Measurements from ENCODE around the gene GALNT4.

Gene GALNT4

DNA sequence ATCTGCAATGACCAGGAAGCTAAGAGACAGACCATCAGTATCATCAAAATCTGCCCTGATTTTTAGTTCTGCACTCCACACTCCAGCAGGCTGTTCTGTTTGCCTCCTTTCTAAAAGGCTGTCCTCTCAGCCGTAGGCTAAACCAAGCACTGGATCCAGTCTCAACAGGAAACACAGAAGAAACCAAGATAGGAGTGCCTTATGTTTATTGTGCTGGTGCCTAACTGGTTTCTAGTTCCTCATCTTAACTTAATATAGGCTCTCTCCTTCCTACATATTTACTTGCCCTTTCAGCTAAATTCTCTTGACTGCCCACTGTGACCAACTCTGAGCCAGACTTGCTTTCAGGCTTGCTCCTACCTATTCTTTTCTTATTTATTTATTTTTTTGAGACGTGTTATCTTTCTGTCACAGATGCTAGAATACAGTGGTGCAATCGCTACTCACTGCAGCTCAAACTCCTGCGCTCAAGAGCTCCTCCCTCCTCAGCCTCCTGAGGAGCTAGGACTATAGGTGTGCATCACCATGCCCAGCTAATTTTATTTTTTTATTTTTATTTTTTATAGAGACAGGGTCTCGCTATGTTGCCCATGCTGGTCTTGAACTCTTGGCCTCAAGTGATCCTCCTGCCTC, 30.8 kb downstream of the GALNT4 start:
- DNase-seq (ENCODE audit: low spot score): no peak

DNA sequence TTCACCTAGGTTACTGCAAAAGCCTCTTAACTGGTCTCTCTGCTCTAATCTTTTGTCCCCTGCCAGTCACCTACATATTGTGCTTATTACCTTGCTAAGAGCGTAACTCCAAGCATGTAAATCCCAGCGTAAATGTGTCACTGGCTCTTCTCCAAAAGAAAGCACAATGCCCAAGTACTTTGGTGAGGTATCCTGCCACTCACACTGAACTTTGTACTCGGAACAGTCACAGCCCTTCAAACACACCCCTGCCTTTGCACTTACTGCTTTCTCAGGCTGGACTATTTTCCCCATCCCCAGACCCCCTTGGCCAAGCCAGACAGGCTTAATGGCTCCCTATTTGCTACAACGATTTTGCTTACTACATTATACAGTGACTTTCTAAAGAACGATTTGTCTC, 31.7 kb downstream of the GALNT4 start:
- DNase-seq (ENCODE audit: low spot score): peak; percentile 32

DNA sequence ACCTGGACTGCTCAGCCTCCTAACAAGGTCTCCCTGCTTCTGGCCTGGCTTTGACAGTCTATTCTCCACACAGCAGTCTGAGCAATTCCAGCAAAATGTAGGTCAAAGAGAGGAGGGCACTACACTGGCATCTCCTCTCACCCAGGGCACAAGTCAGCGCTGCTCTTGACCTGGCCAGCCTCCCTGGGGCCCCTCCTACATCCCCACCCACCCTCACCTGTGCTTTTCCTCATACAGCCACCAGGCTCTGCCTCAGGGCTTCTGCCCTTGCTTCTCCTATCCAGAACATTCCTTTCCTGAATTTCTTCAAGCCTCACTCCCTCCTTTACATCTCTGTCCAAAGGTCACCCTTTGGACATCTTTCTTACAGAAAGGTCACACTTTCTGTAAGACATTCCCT, 33.7 kb downstream of the GALNT4 start:
- no peak for DNase-seq (ENCODE audit: low spot score)

DNA sequence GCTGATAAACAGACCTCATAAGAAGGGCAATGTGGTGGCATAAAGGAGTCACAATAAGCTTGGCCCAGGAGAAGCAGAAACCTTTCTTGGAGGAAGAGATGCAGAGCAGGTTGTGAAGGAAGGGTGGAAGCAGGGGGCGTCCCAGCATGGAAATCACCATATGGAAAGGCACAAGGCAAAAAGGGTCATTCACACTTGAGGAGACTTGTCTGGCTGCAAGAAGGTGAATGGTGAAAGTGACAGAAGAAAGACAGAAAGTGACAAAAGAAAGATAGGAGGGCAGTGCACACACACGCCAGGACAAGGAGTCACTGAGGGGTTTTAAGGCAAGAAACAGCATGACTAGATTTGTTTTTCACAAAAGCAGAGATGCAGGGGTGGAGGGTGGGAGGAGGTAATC, 38.3 kb downstream of the GALNT4 start:
- DNase-seq (ENCODE audit: low spot score): no peak

DNA sequence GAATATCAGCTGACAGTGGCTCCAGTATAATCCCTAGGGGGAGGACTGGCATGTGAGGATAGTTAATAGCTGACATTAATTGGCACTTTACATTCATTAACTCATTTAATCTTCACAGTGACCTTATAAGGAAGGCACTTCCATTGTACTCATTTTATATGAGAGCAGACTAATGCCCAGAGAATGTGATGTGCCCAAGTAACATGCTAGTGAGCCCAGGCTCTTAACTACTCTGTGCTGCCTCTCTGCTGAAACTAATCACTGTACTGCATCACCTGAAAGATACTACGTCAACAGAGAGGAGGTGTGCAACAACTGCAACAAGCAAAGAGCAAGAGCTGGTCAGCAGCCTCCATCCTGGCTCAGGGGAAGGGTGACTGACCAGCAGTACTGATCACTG, 40.1 kb downstream of the GALNT4 start:
- DNase-seq (ENCODE audit: low spot score): no peak

DNA sequence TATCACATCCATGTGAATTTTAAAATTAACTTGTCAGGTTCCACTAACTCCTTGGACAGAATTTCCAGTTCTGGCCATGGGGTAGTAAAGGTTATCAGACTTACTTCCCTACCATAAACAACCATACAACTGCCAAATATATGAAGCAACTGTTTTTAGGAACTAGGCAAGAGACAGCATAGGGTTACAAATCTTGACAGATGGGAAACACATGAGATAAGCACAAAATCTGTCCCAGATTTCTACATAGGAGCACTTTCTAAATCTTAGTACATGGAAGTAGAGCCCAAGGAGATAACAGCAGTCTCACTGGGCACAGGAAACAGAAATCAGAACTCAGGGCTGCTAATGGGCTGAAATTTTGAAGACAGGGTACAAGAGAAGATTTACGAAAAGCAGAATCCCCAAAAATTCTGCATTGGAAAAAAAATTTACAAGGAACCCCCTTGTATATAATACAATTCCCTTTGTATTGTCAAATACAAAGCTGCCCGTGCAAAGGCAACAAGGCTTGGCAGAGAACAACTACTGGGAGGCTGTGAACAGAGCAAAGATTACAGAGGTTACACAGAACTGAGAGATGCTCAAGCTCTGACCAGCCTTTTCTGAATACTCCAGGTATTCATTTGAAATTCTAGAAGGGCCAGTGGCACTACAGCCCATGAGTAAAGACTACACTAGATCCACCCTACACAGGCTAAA, 43.2 kb downstream of the GALNT4 start:
- DNase-seq (ENCODE audit: low spot score): no peak

DNA sequence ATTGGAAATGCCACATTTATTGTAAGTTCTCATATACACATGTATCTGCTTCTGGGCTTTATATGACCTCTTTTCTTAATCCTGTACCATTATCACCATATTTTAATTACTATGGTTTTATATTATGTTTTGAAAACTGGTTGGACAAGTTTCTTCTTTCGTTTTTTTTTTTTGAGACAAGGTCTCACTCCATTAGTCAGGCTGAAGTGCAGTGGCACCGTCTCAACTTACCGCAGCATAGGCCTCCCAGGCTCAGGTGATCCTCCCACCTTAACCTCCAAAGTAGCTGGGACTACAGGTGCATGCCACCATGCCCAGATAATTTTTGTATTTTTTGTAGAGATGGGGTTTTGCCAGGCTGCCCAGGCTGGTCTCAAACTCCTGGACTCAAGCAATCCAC, 44.6 kb downstream of the GALNT4 start:
- no peak for DNase-seq (ENCODE audit: low spot score)

DNA sequence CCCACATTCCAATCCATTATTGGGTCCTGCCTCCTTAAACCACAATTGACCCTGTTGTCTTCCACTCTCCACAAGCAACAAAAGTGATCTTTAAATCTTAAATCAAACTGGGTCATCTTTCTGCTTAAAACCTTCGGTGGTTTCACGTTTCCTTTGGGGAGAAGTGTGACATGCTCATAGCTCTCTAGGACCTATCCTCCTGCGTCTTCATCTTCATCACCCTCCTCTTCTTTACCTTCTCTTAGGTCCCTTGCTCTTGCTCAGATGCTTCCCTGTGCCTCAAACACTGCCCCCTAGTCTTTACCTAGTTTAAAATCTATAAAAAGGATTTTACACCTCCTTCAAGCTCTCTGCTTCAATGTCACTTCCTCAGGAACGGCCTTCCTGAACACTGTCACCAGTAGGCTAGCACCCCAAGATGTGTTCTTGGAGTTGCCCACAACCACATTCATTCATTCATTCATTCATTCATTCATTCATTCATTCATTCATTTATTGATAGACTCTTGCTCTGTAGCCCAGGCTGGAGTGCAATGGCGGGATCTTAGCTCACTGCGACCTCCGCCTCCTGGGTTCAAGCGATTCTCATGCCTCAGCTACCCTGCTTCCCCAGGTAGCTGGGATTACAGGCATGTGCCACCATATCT, 46.8 kb downstream of the GALNT4 start:
- no peak for DNase-seq (ENCODE audit: low spot score)

DNA sequence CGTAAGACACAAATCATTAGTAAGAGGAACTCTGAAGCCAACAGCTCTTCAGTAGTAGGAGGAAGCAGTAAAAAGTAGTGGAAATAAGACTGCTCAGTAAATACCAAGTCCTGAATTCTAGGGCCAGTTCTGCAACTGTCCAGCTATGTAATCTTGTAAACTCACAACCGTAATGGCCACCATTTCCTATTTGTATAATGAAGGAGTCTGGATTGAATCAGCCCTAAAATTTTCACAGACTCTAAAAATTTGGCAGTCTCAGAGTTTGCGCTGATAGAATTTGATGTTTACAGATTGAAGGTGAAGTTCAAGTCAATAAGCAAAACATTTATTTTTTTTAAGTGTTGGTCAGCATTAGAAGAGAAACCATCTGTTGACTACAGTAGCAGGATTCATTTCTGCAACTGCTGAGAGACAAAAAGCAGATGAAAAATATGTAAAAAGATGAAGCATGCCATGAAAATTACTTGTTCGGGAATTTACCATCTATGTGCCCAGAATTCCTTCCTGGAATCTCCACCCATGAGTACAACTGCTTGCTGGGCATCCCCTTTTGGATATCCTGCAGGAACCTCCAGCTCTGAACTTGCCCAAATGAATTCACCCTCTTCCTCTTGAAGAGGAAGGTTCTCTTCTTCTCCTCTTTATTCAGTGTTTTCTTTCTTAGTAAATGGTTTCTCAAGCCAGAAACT, 47.5 kb downstream of the GALNT4 start:
- no peak for DNase-seq (ENCODE audit: low spot score)

DNA sequence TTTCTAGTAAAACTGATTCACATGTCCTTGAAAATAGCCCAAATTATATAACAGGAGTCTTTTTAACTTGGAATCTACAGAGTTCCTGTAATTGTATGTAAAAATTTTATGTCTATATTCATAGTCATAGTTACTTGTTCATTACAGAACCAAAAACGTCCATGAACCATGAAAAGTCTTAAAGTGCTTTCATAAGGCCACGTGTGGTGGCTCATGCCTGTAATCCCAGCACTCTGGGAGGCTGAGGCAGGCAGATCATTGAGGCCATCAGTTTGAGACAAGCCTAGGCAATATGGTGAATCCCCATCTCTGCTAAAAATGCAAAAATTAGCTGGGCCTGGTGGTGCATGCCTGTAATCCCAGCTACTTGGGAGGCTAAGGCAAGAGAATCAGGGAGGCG, 48.4 kb downstream of the GALNT4 start:
- no peak for DNase-seq (ENCODE audit: low spot score)

DNA sequence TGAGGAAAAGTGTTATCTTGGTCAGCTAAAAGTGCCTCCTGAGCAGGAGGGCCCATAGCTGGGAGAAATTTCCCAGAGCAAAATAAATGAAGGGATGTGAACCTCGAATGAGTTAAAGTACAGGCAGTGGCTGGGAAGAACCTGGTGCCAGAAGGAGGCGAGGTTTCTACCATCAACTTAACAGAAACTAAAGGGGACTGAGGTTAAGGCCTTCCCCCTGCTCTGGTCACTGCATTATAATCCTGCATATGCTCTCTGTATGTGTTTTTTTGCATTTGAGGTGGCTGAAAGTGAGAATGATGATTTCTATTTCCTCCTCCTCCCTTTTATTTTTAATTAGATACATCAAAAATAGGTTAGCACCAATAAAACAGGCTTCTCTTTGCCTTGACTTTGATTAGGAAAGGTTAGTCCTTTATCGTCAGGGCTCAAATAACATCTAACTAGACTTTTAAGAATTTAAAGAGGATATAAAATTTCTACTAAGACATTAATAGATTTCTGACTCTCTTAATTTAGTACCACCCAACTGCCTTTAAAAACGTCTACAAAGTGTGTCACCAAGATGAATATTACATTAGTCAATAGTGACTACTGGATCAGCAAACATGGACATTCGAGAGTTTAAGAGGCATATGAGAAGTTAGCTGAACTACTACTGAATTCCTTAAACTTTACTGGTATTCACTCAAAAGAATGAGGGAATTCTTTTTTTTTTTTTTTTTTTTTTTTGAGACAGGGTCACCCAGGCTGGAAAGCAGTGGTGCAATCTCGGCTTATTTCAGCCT, 49.2 kb downstream of the GALNT4 start:
- no peak for DNase-seq (ENCODE audit: low spot score)

DNA sequence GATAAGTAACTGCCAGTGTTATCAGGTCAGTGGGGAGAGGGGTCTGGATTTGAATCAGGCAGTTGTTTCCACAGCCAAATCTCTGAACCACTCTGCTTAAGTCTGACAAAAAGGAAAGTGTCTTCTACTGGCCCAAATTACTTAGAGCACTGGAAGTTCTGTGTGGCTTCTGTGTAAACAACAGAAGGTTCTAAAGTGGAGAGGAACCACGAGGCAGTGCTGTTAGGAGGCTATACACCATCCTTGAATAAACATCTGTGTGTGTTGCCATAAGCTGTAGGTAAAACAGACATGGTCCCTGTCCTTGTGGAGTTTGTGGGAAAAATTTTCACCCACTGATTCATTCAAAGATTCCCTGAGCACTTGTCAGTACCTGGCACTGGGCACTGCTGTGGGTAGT, 50.0 kb downstream of the GALNT4 start:
- DNase-seq (ENCODE audit: low spot score): no peak
